Measurements from ENCODE around the gene FIGN. TPM values are rescaled to one million over a fixed set of nuclear protein-coding genes. Genes with fewer than 3 reads are reported as not detected.

The FIGN gene
- total and polyA plus RNA-seq, 2 experiments from 2014 or later, result 1.4 to 4.5 TPM

GRCh38 chr2:163640542-163641193 is 95.1 kb downstream of the FIGN start:
- Histone ChIP-seq H3K4me2 (no peak overlapping the region), H4K20me1 (ENCODE audit: insufficient read depth, poor library complexity, severe bottlenecking) (no peaks in the 10 kb centered on the region), H3K79me2 (no peaks in the 10 kb centered on the region), H2AFZ (no peak overlapping the region), H3K9me2 (replicated peaks; ENCODE audit: insufficient read depth) (no peaks in the 10 kb centered on the region), H3K4me3 (no peak overlapping the region), H3K27ac (no peak overlapping the region), H3K4me1 (ENCODE audit: insufficient read depth) (no peaks in the 10 kb centered on the region), H3K36me3 (replicated peaks; ENCODE audit: insufficient read depth, low read depth) (no peaks in the 10 kb centered on the region), H3K9me3 (ENCODE audit: low read depth) (no peaks in the 10 kb centered on the region), H3K27me3 (no peaks in the 10 kb centered on the region)
- whole genome bisulfite sequencing (ENCODE audit: low lambda C conversion rate, missing lambda C conversion rate), result 79% methylated on average over 6 of the region's 6 CpGs
- TF ChIP-seq EZH2 (IDR thresholded peaks at IDR 0.05; ENCODE audit: borderline replicate concordance), result no peak
- TF ChIP-seq EZH2phosphoT487 (IDR thresholded peaks at IDR 0.05; ENCODE audit: low read depth, severe bottlenecking, unreplicated experiment), result no peak
- TF ChIP-seq, protein P1, sequence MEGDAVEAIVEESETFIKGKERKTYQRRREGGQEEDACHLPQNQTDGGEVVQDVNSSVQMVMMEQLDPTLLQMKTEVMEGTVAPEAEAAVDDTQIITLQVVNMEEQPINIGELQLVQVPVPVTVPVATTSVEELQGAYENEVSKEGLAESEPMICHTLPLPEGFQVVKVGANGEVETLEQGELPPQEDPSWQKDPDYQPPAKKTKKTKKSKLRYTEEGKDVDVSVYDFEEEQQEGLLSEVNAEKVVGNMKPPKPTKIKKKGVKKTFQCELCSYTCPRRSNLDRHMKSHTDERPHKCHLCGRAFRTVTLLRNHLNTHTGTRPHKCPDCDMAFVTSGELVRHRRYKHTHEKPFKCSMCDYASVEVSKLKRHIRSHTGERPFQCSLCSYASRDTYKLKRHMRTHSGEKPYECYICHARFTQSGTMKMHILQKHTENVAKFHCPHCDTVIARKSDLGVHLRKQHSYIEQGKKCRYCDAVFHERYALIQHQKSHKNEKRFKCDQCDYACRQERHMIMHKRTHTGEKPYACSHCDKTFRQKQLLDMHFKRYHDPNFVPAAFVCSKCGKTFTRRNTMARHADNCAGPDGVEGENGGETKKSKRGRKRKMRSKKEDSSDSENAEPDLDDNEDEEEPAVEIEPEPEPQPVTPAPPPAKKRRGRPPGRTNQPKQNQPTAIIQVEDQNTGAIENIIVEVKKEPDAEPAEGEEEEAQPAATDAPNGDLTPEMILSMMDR (IDR thresholded peaks at IDR 0.05; ENCODE audit: poor library complexity), result no peak
- DNase-seq (ENCODE audit: low spot score), result no peak

DNA sequence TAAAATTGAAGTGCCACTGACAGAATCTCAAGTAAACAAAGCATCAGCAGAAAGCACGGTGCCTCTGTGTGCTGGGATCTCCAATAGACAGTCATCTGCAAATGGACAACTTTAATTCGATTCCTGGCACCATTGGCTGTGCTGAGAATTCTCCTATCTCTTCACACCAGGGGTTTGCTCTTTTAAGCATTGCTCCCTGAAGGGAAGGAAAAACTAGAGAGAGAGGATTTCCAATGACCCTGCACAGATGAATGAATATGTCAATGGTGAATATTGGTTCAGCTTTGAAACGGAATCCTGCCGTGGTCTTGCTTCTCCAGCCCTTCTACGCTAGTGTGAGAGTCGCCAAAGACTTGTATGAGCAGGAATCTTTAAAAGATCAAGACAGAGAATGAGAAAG is 97.9 kb downstream of the FIGN start:
- no peaks in the 10 kb centered on the region for H3K9me2 ChIP-seq (replicated peaks; ENCODE audit: insufficient read depth)
- 92% methylated on average over 6 of the region's 6 CpGs for WGBS (ENCODE audit: low lambda C conversion rate, missing lambda C conversion rate)
- H3K27me3 ChIP-seq, result no peaks in the 10 kb centered on the region
- no peaks in the 10 kb centered on the region for H4K20me1 ChIP-seq (ENCODE audit: insufficient read depth, poor library complexity, severe bottlenecking)
- H2AFZ ChIP-seq, result no peak overlapping the region
- no peak overlapping the region for H3K27ac ChIP-seq
- H3K4me1 ChIP-seq (ENCODE audit: insufficient read depth), result no peaks in the 10 kb centered on the region
- H3K4me3 ChIP-seq, result no peak overlapping the region
- no peaks in the 10 kb centered on the region for H3K79me2 ChIP-seq
- DNase-seq (ENCODE audit: low spot score), result no peak
- TF ChIP-seq EZH2 (IDR thresholded peaks at IDR 0.05; ENCODE audit: borderline replicate concordance) (no peak), EZH2phosphoT487 (IDR thresholded peaks at IDR 0.05; ENCODE audit: low read depth, severe bottlenecking, unreplicated experiment) (no peak)
- TF ChIP-seq, protein P1 (IDR thresholded peaks at IDR 0.05; ENCODE audit: poor library complexity), result no peak
- H3K4me2 ChIP-seq, result no peak overlapping the region
- H3K9me3 ChIP-seq (ENCODE audit: low read depth), result no peaks in the 10 kb centered on the region
- no peaks in the 10 kb centered on the region for H3K36me3 ChIP-seq (replicated peaks; ENCODE audit: insufficient read depth, low read depth)

- no peaks in the 10 kb centered on the region for H3K36me3 ChIP-seq (replicated peaks; ENCODE audit: insufficient read depth, low read depth)
- no peaks in the 10 kb centered on the region for H4K20me1 ChIP-seq (ENCODE audit: insufficient read depth, poor library complexity, severe bottlenecking)
- H3K9me2 ChIP-seq (replicated peaks; ENCODE audit: insufficient read depth), result no peaks in the 10 kb centered on the region
- H3K79me2 ChIP-seq, result no peaks in the 10 kb centered on the region
- no peak for DNase-seq (ENCODE audit: low spot score)
- H3K4me2 ChIP-seq, result no peak overlapping the region
- no peaks in the 10 kb centered on the region for H3K4me1 ChIP-seq (ENCODE audit: insufficient read depth)
- no peak overlapping the region for H3K27ac ChIP-seq
- H3K9me3 ChIP-seq (ENCODE audit: low read depth), result no peaks in the 10 kb centered on the region
- no peak overlapping the region for H2AFZ ChIP-seq
- H3K27me3 ChIP-seq, result no peaks in the 10 kb centered on the region
- H3K4me3 ChIP-seq, result no peak overlapping the region
- WGBS (ENCODE audit: low lambda C conversion rate, missing lambda C conversion rate), result 91% methylated on average over 5 of the region's 5 CpGs
- TF ChIP-seq EZH2phosphoT487 (IDR thresholded peaks at IDR 0.05; ENCODE audit: low read depth, severe bottlenecking, unreplicated experiment), result no peak
These were observed 102.5 kb downstream of the FIGN start for GRCh38 chr2:163633291-163633690.

DNA sequence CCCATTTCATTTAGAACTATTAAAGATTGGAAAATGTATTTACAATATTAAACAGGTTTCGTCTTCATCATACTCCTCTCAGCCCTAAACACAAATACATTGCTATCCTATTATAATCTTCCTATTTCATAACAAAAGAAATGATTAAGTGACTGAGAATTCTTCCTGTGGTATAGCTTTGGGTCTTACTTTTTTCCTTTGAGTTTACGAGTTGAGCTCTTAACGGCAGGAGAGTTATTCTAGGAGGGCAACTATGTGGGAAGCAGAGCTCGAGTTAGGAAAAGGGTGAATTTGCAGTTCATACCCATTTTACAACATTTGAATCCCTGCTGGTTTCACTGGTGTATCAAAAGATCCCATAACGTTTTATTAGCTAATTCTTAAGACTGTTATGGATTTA is 105.0 kb downstream of the FIGN start:
- no peaks in the 10 kb centered on the region for H3K9me3 ChIP-seq (ENCODE audit: low read depth)
- no peaks in the 10 kb centered on the region for H3K36me3 ChIP-seq (replicated peaks; ENCODE audit: insufficient read depth, low read depth)
- no peaks in the 10 kb centered on the region for H3K4me1 ChIP-seq (ENCODE audit: insufficient read depth)
- TF ChIP-seq EZH2 (IDR thresholded peaks at IDR 0.05; ENCODE audit: borderline replicate concordance) (no peak), EZH2phosphoT487 (IDR thresholded peaks at IDR 0.05; ENCODE audit: low read depth, severe bottlenecking, unreplicated experiment) (no peak)
- TF ChIP-seq, protein P1 (IDR thresholded peaks at IDR 0.05; ENCODE audit: poor library complexity), result no peak
- no peak overlapping the region for H3K4me2 ChIP-seq
- no peaks in the 10 kb centered on the region for H3K27me3 ChIP-seq
- no peaks in the 10 kb centered on the region for H3K79me2 ChIP-seq
- DNase-seq (ENCODE audit: low spot score), result no peak
- WGBS (ENCODE audit: low lambda C conversion rate, missing lambda C conversion rate), result 70% methylated on average over 5 of the region's 5 CpGs
- no peak overlapping the region for H3K27ac ChIP-seq
- no peak overlapping the region for H3K4me3 ChIP-seq
- H3K9me2 ChIP-seq (replicated peaks; ENCODE audit: insufficient read depth), result no peaks in the 10 kb centered on the region
- no peaks in the 10 kb centered on the region for H4K20me1 ChIP-seq (ENCODE audit: insufficient read depth, poor library complexity, severe bottlenecking)
- no peak overlapping the region for H2AFZ ChIP-seq

Measured in hepatocyte (in vitro differentiated cells).